Measurements from ENCODE around the gene KRT3.

Gene KRT3

DNA sequence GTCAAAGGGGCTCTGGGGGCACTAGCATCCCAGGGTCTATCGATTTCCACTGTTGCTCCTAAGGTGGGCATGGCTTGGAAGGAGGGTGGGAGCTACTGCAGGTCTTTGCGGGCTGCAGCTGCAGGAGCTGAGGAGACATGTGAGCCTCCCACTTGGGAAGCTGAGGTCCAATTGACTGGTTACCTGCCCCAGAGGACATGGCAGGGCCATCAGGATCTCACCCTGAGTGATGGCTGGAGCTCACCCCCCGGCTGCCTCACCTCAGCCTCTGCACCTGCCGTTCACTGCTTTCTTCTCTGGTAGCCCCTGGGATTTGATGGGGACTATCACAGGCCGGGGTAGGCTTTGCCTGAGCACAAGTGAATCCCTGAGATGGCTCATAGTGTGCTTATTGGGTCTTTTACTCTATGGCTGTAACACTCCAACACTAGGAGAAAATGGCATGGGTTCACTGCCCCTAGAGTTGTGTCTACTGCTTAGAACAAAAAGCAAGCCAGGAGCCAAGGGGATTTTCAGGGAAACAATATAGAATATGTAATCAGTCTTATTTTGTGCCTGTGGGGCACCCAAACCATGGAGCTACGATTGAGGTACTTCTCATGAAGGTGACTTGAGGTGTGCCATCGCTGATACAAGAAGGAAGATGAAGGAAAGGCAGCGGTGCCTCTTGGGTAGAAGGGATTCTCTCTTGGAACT is 21.2 kb upstream of the KRT3 start:
- Histone ChIP-seq H3K9me3 (no peaks in the 10 kb centered on the region), H3K27me3 (peaks cover 36% of the 10 kb centered on the region), H3K36me3 (no peaks in the 10 kb centered on the region), H3K4me1 (no peaks in the 10 kb centered on the region), H3K4me3 (ENCODE audit: low read depth, low read length) (no peak overlapping the region)
- no peak for TF ChIP-seq CTCF (IDR thresholded peaks at IDR 0.05; ENCODE audit: low read depth, low read length)
- DNase-seq, result no peak

DNA sequence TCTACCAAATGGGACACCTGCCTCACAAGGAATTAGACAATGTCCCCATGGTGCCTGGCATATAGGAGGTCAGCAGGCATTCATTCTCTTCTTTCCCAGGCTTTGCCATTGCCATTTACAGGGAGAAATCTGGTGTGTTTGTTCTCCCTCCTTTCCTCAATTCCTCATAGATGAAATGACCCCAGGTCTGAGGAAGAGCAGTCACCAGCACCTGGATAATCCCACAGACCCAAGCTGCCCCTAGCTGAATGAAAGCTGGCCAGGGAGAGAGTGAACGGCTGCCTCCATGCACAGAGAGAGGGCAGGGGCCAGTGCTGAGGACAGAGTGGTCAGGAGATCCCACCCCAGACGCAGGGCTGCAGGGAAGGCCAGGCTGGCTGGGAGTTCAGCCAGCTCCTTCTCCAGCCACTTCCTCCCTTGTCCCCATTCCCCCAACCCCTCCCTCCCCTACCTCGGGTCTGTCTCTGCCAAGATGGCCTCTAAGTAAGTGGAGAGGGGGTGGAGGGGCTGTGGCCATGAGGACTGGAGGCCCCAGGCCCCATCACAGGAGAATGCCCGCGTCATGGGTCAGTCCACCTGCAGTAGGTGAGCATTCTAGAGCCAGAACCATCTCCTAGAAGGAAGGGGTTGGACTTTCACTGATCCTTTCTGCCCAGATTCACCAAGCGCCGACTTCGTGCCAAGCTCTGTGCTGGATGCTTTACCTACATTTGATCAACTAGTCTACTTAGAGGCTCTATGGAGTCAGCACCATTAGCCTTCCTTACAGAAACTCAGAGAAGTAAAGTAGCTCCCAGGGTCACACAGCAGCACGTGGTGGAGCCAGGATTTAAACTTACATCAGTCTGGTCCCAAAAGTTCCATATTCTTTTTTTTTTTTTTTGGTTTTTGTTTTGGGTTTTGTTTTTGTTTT is 20.0 kb upstream of the KRT3 start:
- Histone ChIP-seq H3K27me3 (peaks cover 28% of the 10 kb centered on the region), H3K36me3 (no peaks in the 10 kb centered on the region), H3K4me3 (ENCODE audit: low read depth, low read length) (no peak overlapping the region), H3K4me1 (no peaks in the 10 kb centered on the region), H3K9me3 (no peaks in the 10 kb centered on the region)
- DNase-seq, result no peak
- TF ChIP-seq CTCF (IDR thresholded peaks at IDR 0.05; ENCODE audit: low read depth, low read length), result no peak

- no peaks in the 10 kb centered on the region for H3K4me1 ChIP-seq
- no peaks in the 10 kb centered on the region for H3K36me3 ChIP-seq
- TF ChIP-seq CTCF (IDR thresholded peaks at IDR 0.05; ENCODE audit: low read depth, low read length), result no peak
- peaks cover 20% of the 10 kb centered on the region for H3K27me3 ChIP-seq
- H3K9me3 ChIP-seq, result no peaks in the 10 kb centered on the region
- H3K4me3 ChIP-seq (ENCODE audit: low read depth, low read length), result no peak overlapping the region
- DNase-seq, result no peak
Measured at GRCh38 chr12:52815161-52815560, 19.2 kb upstream of the KRT3 start.

GRCh38 chr12:52814710-52815155 is 18.8 kb upstream of the KRT3 start:
- DNase-seq, result no peak
- Histone ChIP-seq H3K27me3 (peaks cover 18% of the 10 kb centered on the region), H3K4me1 (no peaks in the 10 kb centered on the region), H3K9me3 (no peaks in the 10 kb centered on the region), H3K4me3 (ENCODE audit: low read depth, low read length) (no peak overlapping the region), H3K36me3 (no peaks in the 10 kb centered on the region)
- TF ChIP-seq CTCF (IDR thresholded peaks at IDR 0.05; ENCODE audit: low read depth, low read length), result no peak

DNA sequence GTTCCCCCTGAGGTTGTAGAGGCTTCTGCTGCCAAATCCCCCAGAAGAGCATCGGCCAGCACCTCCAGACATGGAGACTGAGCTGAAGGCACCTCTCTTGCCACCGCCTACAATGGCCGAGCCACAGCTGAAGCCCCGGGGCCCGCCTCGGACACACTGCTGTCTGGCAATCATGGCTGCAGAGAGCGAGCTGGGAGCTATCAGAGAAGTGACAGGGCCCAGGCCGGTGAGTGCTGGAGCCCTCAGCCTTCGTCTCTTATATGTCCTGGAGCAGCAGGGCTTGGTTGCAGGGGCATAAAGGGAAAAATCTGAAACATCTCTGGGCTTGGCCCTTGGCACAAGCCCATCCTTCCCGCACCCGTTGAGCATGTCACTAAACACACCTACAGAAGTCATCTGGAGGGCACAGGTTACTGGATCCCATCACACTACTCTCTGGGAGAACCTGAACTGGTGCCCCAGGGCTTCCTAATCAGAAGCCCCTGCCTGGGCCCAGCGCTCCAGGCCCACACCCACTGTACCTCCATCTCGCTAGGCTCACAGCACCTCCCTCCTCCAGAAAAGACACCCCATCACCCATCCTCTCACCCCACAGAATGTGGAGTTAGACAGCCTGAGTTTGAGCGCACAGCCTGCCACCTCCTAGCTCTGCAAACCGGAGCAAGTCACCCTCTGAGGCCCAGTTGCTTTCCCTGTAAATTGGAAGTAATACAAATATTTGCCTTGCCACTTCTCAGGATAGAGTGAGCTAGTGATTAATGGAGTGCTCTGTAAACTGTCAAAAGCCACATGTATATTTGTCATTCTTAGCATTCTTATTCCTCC is 18.2 kb upstream of the KRT3 start, which contains the start of gene KRT4:
Gene KRT4, minus strand, starts transcription at position 232 of the 825 bp plus-strand sequence. Its CDS starts 58 bp downstream, at position 174.
- H3K4me3 ChIP-seq (ENCODE audit: low read depth, low read length), result no peak within 1 kb of the TSS

More for the DNA sequence above, 18.2 kb upstream of the KRT3 start, which contains the start of gene KRT4:
- peaks cover 18% of the 10 kb centered on the region for H3K27me3 ChIP-seq
- TF ChIP-seq CTCF (IDR thresholded peaks at IDR 0.05; ENCODE audit: low read depth, low read length), result no peak
- H3K36me3 ChIP-seq, result no peaks in the 10 kb centered on the region
- H3K4me1 ChIP-seq, result no peaks in the 10 kb centered on the region
- H3K9me3 ChIP-seq, result no peaks in the 10 kb centered on the region
- no peak for DNase-seq
